ENCODE measurements around the gene PCK1.

Gene PCK1

GRCh38 chr20:57600320-57601210, 39.7 kb downstream of the PCK1 start:
- H3K36me3 ChIP-seq (ENCODE audit: control insufficient read depth, insufficient read depth, low read length): no peaks in the 10 kb centered on the region
- no peaks in the 10 kb centered on the region for H3K27me3 ChIP-seq (ENCODE audit: control insufficient read depth, insufficient read depth, low read length)
- no peak overlapping the region for H3K9ac ChIP-seq (ENCODE audit: low read length)
- no peaks in the 10 kb centered on the region for H3K9me3 ChIP-seq (ENCODE audit: control insufficient read depth, insufficient read depth, low read depth, low read length)
- H3K27ac ChIP-seq (ENCODE audit: low read depth, low read length): no peak overlapping the region
- H3K4me1 ChIP-seq (ENCODE audit: control insufficient read depth, insufficient read depth, low read length): peaks cover 5% of the 10 kb centered on the region; the same call in 1 of the 2 replicates
- no peak overlapping the region for H3K4me3 ChIP-seq (ENCODE audit: low read depth, low read length)

- Histone ChIP-seq H3K9ac (ENCODE audit: low read length) (no peak overlapping the region), H3K27ac (ENCODE audit: low read depth, low read length) (no peak overlapping the region), H3K27me3 (ENCODE audit: control insufficient read depth, insufficient read depth, low read length) (no peaks in the 10 kb centered on the region), H3K36me3 (ENCODE audit: control insufficient read depth, insufficient read depth, low read length) (no peaks in the 10 kb centered on the region), H3K4me3 (ENCODE audit: low read depth, low read length) (no peak overlapping the region), H3K9me3 (ENCODE audit: control insufficient read depth, insufficient read depth, low read depth, low read length) (no peaks in the 10 kb centered on the region), H3K4me1 (ENCODE audit: control insufficient read depth, insufficient read depth, low read length) (peaks cover 5% of the 10 kb centered on the region; the same call in 1 of the 2 replicates)
Observed at GRCh38 chr20:57601211-57601570, 40.3 kb downstream of the PCK1 start.

- Histone ChIP-seq H3K27ac (ENCODE audit: low read depth, low read length) (no peak overlapping the region), H3K27me3 (ENCODE audit: control insufficient read depth, insufficient read depth, low read length) (no peaks in the 10 kb centered on the region), H3K9me3 (ENCODE audit: control insufficient read depth, insufficient read depth, low read depth, low read length) (no peaks in the 10 kb centered on the region), H3K36me3 (ENCODE audit: control insufficient read depth, insufficient read depth, low read length) (no peaks in the 10 kb centered on the region), H3K9ac (ENCODE audit: low read length) (no peak overlapping the region), H3K4me1 (ENCODE audit: control insufficient read depth, insufficient read depth, low read length) (peaks cover 5% of the 10 kb centered on the region; the same call in 1 of the 2 replicates), H3K4me3 (ENCODE audit: low read depth, low read length) (no peak overlapping the region)
Observed at GRCh38 chr20:57601737-57602136, 40.8 kb downstream of the PCK1 start.

GRCh38 chr20:57603120-57603519, 42.2 kb downstream of the PCK1 start:
- no peak overlapping the region for H3K27ac ChIP-seq (ENCODE audit: low read depth, low read length)
- H3K4me3 ChIP-seq (ENCODE audit: low read depth, low read length): no peak overlapping the region
- no peak overlapping the region for H3K9ac ChIP-seq (ENCODE audit: low read length)
- peaks cover 4% of the 10 kb centered on the region; the same call in 1 of the 2 replicates for H3K4me1 ChIP-seq (ENCODE audit: control insufficient read depth, insufficient read depth, low read length)
- H3K36me3 ChIP-seq (ENCODE audit: control insufficient read depth, insufficient read depth, low read length): no peaks in the 10 kb centered on the region
- no peaks in the 10 kb centered on the region for H3K27me3 ChIP-seq (ENCODE audit: control insufficient read depth, insufficient read depth, low read length)
- H3K9me3 ChIP-seq (ENCODE audit: control insufficient read depth, insufficient read depth, low read depth, low read length): no peaks in the 10 kb centered on the region

DNA sequence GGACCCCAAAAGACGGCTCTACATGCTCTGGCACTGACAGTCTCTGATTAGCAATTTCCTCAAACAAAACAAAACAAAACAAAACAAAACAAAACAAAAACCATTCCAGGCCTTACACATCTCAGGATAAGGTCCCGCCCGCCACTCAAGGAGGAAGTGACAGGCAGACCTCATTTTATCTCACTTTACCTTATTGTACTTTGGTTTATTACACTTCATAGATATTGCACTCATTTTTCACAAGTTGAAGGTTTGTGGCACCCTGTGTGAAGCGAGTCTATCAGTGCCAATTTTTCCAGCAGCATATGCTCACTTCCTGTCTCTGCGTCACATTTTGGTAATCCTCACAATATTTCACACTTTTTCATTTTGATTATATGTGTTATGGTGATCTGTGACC, 44.1 kb downstream of the PCK1 start:
- Histone ChIP-seq H3K36me3 (ENCODE audit: control insufficient read depth, insufficient read depth, low read length) (no peaks in the 10 kb centered on the region), H3K27me3 (ENCODE audit: control insufficient read depth, insufficient read depth, low read length) (no peaks in the 10 kb centered on the region), H3K4me3 (ENCODE audit: low read depth, low read length) (no peak overlapping the region), H3K9me3 (ENCODE audit: control insufficient read depth, insufficient read depth, low read depth, low read length) (no peaks in the 10 kb centered on the region), H3K4me1 (ENCODE audit: control insufficient read depth, insufficient read depth, low read length) (no peaks in the 10 kb centered on the region), H3K27ac (ENCODE audit: low read depth, low read length) (no peak overlapping the region), H3K9ac (ENCODE audit: low read length) (no peak overlapping the region)

- Histone ChIP-seq H3K4me3 (ENCODE audit: low read depth, low read length) (no peak overlapping the region), H3K9me3 (ENCODE audit: control insufficient read depth, insufficient read depth, low read depth, low read length) (no peaks in the 10 kb centered on the region), H3K36me3 (ENCODE audit: control insufficient read depth, insufficient read depth, low read length) (no peaks in the 10 kb centered on the region), H3K27ac (ENCODE audit: low read depth, low read length) (no peak overlapping the region), H3K4me1 (ENCODE audit: control insufficient read depth, insufficient read depth, low read length) (no peaks in the 10 kb centered on the region), H3K27me3 (ENCODE audit: control insufficient read depth, insufficient read depth, low read length) (no peaks in the 10 kb centered on the region), H3K9ac (ENCODE audit: low read length) (no peak overlapping the region)
Observed at GRCh38 chr20:57605878-57606277, 45.0 kb downstream of the PCK1 start.

DNA sequence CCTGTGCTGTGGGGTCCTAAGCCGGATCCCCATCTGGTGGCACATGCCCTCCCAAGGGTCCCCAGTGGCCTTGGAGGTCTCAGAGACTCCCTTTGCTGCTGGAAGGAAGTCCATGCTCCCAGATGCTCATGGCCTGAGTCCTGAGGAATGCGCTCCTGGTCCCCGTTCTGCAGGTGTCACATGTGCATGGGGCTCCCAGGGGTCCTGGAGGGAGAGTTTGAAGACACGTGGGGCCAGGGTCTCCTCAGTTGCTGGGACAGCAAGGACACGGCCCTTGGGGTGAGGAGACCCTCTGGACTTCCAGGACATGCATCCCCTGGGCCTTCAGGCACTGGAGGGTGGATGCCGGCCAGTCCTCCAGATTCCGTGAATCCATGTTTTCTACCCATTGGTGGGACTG, 47.6 kb downstream of the PCK1 start:
- H3K36me3 ChIP-seq (ENCODE audit: control insufficient read depth, insufficient read depth, low read length): no peaks in the 10 kb centered on the region
- no peak overlapping the region for H3K9ac ChIP-seq (ENCODE audit: low read length)
- H3K27me3 ChIP-seq (ENCODE audit: control insufficient read depth, insufficient read depth, low read length): no peaks in the 10 kb centered on the region
- H3K4me3 ChIP-seq (ENCODE audit: low read depth, low read length): no peak overlapping the region
- H3K27ac ChIP-seq (ENCODE audit: low read depth, low read length): no peak overlapping the region
- H3K9me3 ChIP-seq (ENCODE audit: control insufficient read depth, insufficient read depth, low read depth, low read length): no peaks in the 10 kb centered on the region
- no peaks in the 10 kb centered on the region for H3K4me1 ChIP-seq (ENCODE audit: control insufficient read depth, insufficient read depth, low read length)

- H3K27me3 ChIP-seq (ENCODE audit: control insufficient read depth, insufficient read depth, low read length): no peaks in the 10 kb centered on the region
- H3K27ac ChIP-seq (ENCODE audit: low read depth, low read length): no peak overlapping the region
- H3K9me3 ChIP-seq (ENCODE audit: control insufficient read depth, insufficient read depth, low read depth, low read length): no peaks in the 10 kb centered on the region
- no peak overlapping the region for H3K9ac ChIP-seq (ENCODE audit: low read length)
- no peaks in the 10 kb centered on the region for H3K4me1 ChIP-seq (ENCODE audit: control insufficient read depth, insufficient read depth, low read length)
- H3K36me3 ChIP-seq (ENCODE audit: control insufficient read depth, insufficient read depth, low read length): no peaks in the 10 kb centered on the region
- H3K4me3 ChIP-seq (ENCODE audit: low read depth, low read length): no peak overlapping the region
Observed at GRCh38 chr20:57609086-57609841, 48.4 kb downstream of the PCK1 start.

DNA sequence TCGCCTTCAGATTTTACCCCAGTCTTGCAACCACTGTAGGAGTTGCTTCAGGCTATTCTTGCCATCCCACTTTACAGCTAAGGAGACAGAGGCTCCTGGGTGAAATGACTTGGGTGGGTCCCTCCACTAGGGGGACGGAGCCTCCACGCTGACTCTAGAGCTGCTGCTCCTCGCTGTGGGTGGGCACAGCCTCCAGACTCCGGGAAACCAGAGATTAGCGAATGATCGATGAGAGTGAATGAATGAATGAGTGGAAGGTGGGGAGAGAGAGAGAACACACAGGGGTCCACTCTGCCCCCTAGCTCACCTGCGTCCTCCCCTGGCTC, 48.9 kb downstream of the PCK1 start:
- no peak overlapping the region for H3K27ac ChIP-seq (ENCODE audit: low read depth, low read length)
- no peaks in the 10 kb centered on the region for H3K36me3 ChIP-seq (ENCODE audit: control insufficient read depth, insufficient read depth, low read length)
- H3K9me3 ChIP-seq (ENCODE audit: control insufficient read depth, insufficient read depth, low read depth, low read length): no peaks in the 10 kb centered on the region
- no peak overlapping the region for H3K4me3 ChIP-seq (ENCODE audit: low read depth, low read length)
- H3K9ac ChIP-seq (ENCODE audit: low read length): no peak overlapping the region
- H3K4me1 ChIP-seq (ENCODE audit: control insufficient read depth, insufficient read depth, low read length): no peaks in the 10 kb centered on the region
- no peaks in the 10 kb centered on the region for H3K27me3 ChIP-seq (ENCODE audit: control insufficient read depth, insufficient read depth, low read length)

DNA sequence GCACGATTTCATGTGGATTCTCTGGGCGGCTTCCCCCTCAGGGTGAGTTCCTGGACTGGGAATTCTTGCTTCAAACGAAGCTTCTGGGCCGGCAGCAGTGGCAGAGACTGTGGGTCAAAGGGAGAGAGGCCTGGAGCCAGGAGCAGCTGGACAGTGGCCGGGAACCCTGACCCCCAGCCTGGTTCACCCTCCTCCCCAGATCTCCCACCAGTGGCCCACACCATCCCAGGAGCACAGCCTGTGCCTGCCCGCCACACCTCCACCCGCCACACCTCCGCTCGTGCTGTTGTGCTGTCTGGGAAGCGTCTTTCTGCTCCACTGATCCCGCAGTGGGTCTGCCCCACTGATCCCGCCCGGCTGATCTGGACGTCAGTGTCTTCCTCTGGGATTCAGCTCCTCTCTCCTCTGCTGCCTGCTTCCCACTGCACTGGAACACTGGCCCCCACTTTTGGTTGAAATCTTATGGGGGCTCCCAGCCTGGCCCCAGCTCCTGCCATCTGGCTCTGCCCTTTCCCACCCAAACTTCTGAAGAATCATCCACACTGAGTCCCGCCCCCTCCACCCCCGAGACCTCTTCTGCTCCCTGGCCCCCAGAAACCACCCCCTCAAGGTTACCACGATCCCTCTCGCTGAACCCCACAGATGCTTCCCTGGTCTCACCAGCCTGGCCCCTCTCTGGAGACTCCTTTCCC, 49.5 kb downstream of the PCK1 start:
- H3K36me3 ChIP-seq (ENCODE audit: control insufficient read depth, insufficient read depth, low read length): no peaks in the 10 kb centered on the region
- no peaks in the 10 kb centered on the region for H3K4me1 ChIP-seq (ENCODE audit: control insufficient read depth, insufficient read depth, low read length)
- H3K9ac ChIP-seq (ENCODE audit: low read length): no peak overlapping the region
- H3K9me3 ChIP-seq (ENCODE audit: control insufficient read depth, insufficient read depth, low read depth, low read length): no peaks in the 10 kb centered on the region
- no peak overlapping the region for H3K4me3 ChIP-seq (ENCODE audit: low read depth, low read length)
- H3K27me3 ChIP-seq (ENCODE audit: control insufficient read depth, insufficient read depth, low read length): no peaks in the 10 kb centered on the region
- no peak overlapping the region for H3K27ac ChIP-seq (ENCODE audit: low read depth, low read length)
